NCI-H446 (cell line): ENCODE data around the gene EVPL.
A peak's percentile ranks its signal among the peaks of the same experiment; 100 is the strongest.
"Not testable (repeated sequence)": the region's sequence is repeated elsewhere in the genome, so short reads cannot be mapped to it uniquely, and the experiment has no call there.

ENCODE experiments used
- DNase-seq, 2 experiments: peaks; one replicate each; lab custom pipeline; 2025; lab: John Stamatoyannopoulos, UW

EVPL gene

GRCh38 chr17:75996665-75997590 lies 30.2 kb downstream of the EVPL start:
- DNase-seq = no peak

- no peak for DNase-seq
Measured at GRCh38 chr17:75995385-75995925, 31.7 kb downstream of the EVPL start.

DNA sequence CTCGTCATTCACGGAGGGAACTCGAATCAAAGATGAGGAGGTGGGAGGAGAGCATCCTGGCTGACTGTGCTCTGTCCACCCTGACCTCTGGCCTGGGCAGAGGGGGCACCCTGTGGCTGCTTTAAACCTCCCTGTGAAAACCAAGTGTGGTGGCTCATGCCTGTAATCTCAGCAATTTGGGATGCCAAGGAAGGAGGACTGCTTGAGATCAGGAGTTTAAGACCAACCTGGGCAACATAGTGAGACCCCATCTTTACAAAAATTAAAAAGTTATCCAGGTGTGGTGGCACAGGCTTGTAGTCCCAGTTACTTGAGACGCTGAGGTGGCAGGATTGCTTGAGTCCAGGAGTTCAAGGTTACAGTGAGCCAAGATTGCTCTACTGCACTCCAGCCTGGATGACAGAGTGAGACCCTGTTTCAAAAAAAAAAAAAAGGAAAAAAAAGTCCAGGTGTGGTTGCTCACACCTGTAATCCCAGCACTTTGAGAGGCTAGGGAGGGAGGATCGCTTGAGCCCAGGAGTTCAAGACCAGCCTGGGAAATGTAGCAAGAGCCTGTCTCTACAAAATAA lies 32.2 kb downstream of the EVPL start:
- no peak for DNase-seq

- no peak for DNase-seq
Measured at GRCh38 chr17:75991396-75991795, 35.7 kb downstream of the EVPL start.

DNA sequence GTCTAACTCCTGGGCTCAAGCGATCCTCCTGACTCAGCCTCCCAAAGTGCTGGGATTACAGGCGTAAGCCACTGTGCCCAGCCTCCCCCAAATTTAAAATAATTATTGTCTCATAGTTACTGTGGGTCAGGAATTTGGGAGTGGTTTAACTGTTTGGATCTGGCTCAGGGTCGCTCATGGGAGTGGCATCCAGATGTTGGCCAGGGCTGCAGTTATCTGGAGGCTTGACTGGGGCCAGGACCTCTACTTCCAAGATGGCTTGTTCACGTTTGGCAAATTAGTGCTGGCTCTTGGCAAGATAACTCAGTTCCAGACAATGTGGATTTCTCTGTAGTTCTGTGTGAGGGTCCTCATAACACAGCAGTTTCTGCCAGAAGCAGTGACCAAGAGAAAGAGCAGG lies 40.1 kb downstream of the EVPL start:
- no peak for DNase-seq

DNA sequence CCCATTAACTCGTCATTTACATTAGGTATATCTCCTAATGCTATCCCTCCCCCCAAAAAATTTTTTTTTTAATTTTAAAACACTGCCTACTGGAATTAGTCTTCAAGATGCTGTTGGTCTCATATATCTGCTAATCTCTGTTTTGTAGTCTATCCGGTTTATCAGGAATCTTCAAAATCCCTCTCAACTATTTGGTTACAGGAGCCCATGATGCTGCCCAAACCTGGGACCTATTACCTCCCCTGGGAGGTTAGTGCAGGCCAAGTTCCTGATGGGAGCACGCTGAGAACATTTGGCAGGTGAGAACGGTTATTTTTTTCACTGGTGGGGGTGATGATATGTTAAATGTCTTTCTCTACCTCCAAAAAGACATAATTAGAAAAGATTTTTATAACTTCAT lies 41.1 kb downstream of the EVPL start:
- DNase-seq = no peak

DNA sequence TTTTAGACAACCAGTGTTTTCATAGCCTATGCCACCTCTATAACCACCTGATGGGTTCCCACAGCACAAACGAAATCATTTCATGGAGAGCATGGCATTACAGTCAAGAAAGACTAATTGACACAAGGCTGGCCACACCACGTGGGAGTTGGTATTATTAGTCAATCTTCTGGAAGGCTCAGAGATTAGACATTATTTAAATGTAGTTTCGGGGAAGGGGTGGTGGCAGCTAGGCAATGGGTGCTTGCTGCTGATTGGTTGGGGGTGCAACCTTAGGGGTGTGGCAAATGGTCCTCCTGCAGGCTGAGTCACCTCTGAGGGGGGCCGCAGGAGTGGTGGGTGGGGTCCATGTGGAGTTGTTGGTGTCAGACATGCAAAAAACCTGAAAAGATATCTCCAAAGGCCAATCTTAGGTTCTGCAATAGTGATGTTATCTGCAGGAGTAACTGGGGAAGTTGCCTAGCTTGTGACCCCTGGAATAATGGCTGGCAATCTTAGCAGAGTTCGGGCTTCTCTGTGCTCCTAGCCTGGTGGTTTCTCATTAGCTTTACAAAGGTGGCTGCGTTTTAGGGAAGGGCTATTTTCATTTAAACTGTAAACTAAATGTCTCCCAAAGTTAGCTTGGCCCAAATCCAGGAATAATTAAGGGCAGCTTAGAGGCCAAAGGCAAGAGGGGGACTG lies 43.5 kb downstream of the EVPL start:
- no peak for DNase-seq

GRCh38 chr17:75981019-75981615 lies 46.0 kb downstream of the EVPL start:
- no peak for DNase-seq

GRCh38 chr17:75980188-75981018 lies 46.7 kb downstream of the EVPL start:
- no peak for DNase-seq

DNA sequence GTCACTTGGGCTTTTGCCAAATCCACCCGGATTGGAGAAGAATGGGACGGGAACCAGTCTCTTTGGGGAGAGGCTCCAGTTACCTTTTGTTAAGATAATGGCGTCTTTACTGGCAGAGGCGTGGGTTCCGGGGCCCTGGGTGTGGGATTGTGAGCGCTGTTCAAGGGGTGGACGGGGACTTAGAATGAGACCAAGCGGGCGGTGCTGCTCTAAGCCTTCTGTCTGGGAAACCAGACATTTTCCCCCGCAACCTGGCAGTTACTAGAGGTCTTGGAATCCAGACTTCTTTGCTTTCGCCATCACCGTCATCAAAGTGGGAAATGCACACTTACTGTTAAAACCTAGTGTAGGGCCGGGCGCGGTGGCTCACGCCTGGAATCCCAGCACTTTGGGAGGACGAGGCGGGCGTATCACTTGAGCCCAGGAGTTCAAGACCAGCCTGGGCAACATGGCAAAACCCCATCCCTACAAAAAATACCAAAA lies 47.4 kb downstream of the EVPL start:
- DNase-seq = no peak

GRCh38 chr17:75978938-75979704 lies 48.0 kb downstream of the EVPL start, which contains the start of the genes ACOX1 and TEN1:
TSS of gene ACOX1 (minus strand) at chr17:75979166. CDS start at chr17:75979073, 93 bp downstream.
TSS of gene TEN1 (plus strand) at chr17:75979240. CDS start at chr17:75986193, 6,953 bp downstream.
- DNase-seq = peak; percentile 96 to 97

DNA sequence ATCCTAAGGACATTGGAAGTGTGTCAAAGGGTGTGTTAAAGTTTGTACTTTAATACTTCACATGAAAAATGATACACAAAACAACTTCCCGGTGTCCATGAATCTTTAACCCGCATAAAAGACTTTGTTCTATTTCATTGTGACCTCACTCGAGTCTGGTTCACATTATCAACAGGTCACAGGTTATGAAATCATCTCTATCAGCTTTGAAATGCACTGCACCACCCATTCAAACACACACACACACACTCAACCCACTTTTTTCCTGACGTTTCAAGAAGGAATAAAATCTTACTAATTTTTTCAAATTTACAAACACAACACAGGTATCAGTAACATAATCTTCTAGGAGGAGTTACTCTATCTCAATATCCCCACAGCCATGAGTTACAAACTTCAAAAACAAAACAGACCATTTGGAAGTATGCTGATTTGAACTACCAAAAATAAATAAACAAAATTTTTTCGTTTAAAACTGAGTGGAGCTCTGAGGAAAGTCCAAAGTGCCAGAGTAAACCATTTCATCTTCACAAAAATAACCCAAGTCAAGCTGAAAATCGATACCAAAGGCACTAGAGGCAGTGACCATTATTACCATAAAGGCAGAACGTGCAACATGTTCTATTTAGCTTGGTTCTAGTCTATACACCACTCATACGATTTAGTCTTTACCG lies 50.8 kb downstream of the EVPL start:
- no peak for DNase-seq

DNA sequence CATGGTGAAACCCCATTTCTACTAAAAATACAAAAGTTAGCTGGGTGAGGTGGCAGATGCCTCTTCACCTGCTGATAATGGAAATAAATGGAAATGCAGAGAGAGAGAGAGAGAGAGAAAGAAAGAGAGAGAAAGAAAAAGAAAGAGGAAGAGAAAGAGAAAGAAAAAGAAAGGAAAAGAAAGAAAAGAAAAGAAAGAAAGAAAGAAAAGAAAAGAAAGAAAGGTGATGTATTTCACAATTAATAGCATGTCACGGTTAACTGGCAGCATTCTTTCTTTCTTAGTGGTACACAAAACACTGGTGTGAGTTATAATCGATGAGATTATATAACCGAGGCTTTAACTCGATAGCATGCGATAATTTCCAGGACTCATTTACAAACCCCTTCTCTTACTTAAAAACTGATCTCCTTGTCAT lies 51.3 kb downstream of the EVPL start:
- DNase-seq = no peak

- DNase-seq = not testable (repeated sequence)
Measured at GRCh38 chr17:75975187-75975586, 51.9 kb downstream of the EVPL start.

DNA sequence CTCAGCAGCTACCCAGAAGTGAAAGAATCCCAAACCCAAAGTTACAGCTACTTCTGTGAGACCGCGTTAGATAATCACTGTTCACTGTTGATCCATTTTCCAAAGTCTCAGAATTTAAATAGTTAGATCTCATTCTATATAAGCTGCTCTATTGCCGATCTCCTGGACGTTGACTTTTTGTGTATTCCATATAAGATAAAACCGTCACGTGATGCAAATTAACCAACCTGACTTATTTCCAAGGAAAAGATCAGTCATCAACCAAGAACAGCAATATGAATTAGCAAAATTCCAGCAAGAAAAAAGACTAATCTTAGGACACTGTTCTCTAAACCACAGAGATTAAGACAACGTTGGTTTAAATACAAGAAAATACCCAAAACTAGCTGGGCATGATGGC lies 56.5 kb downstream of the EVPL start:
- DNase-seq = no peak

DNA sequence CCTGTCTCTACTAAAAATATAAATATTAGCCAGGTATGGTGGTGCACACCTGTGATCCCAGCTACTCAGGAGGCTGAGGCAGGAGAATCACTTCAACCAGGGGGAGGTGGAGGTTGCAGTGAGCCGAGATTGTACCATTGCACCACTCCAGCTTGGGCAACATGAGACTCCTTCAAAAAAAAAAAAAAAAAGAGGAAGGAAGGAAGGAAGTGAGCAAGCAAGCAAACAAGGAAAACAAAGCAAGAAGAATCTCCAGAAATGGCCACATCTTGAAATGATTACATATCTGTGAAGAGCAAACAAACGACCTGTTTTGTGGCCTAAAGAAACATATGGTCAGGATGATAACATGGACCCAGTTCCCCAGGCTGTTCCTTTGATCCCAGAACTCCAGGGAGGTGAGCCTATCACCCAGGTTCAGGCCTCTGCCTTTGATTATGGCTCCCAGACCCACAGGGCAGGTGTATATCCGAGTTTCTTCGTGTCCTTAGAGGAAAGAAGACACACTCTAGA lies 57.0 kb downstream of the EVPL start:
- DNase-seq = no peak

DNA sequence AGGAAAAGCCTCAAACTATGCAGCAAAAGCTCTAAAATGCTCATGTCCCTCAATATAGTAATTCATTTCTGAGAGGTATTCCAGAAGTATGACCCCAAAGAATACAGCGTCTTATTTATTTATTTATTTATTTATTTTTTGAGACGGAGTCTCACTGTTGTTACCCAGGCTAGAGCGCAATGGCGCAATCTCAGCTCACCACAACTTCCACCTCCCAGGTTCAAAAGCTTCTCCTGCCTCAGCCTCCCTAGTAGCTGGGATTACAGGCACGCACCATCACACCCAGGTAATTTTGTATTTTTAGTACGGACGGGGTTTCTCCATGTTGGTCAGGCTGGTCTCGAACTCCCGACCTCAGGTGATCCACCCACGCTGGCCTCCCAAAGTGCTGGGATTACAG lies 58.1 kb downstream of the EVPL start:
- not testable (repeated sequence) for DNase-seq

GRCh38 chr17:75965468-75965867 lies 61.6 kb downstream of the EVPL start:
- DNase-seq = no peak

DNA sequence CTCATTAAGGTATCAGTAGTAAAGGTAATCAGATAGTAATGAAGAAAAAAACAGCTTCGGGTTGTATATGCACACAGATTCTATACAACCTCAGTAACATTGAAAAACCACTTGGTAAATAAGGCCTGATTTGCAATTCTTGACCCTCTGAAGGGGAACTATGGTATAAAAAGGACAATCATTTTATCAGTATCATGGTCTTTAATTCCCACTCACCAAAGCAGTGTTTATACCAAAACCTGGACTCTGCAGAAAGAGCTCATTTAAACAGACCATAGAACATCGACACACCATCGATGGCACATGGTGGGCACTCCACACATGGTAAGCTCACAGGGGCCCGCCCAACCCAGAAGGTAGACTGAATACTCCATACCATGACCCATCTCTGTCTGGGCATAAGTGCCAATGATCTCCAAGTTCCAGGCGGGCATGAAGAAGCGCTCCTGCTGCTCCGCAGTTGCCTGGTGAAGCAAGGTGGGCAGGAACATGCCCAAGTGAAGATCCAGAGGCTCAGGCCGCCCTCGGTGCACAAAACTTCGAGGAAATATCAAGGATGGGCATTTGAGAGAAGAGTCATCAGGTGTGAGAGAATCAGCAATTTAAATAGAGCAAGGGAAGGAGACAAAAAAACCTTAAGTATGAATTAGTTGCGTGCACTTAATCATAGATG lies 67.1 kb downstream of the EVPL start:
- no peak for DNase-seq
